SK-N-SH treated with all-trans-retinoic acid at 6 μM for 48 hours (cell line): ENCODE measurements around the gene RORB.

Source experiments
- ARNTL ChIP-seq: fragments of 450-650 bp; formaldehyde crosslinking; IDR thresholded peaks from 2 replicates; pipeline ENCODE4 v1.5.0; 2020; ENCODE audit warnings: low read depth, mild to moderate bottlenecking, moderate library complexity, borderline replicate concordance
- ISL1 ChIP-seq: fragments of 250-450 bp; sonication (Bioruptor Pico); IDR thresholded peaks from 2 replicates; pipeline ENCODE4 v2.1.2; 2022; ENCODE audit warnings: mild to moderate bottlenecking, moderate library complexity
- RARB ChIP-seq: fragments of 250-450 bp; sonication (Bioruptor Pico); IDR thresholded peaks from 2 replicates; pipeline ENCODE4 v1.8.0; 2021; ENCODE audit warnings: mild to moderate bottlenecking, moderate library complexity
- ZFP3 ChIP-seq: fragments of 250-450 bp; sonication (Bioruptor Pico); IDR thresholded peaks from 2 replicates; pipeline ENCODE4 v1.5.0; 2020; ENCODE audit warnings: mild to moderate bottlenecking, moderate library complexity
- ZNF8 ChIP-seq: fragments of 450-650 bp; formaldehyde crosslinking; IDR thresholded peaks from 2 replicates; pipeline ENCODE4 v1.5.0; 2020; ENCODE audit warnings: mild to moderate bottlenecking, moderate library complexity
- TF ChIP-seq, protein P1 (sequence below): fragments of 250-450 bp; sonication (Bioruptor Pico); IDR thresholded peaks from 2 replicates; pipeline ENCODE4 v1.8.0; 2021; ENCODE audit warnings: low read depth, mild to moderate bottlenecking, moderate library complexity, borderline replicate concordance
- TF ChIP-seq, protein P2 (sequence below): fragments of 250-450 bp; sonication (Bioruptor Pico); IDR thresholded peaks from 2 replicates; pipeline ENCODE4 v1.8.0; 2020; ENCODE audit warnings: mild to moderate bottlenecking, moderate library complexity, borderline replicate concordance

DNA sequence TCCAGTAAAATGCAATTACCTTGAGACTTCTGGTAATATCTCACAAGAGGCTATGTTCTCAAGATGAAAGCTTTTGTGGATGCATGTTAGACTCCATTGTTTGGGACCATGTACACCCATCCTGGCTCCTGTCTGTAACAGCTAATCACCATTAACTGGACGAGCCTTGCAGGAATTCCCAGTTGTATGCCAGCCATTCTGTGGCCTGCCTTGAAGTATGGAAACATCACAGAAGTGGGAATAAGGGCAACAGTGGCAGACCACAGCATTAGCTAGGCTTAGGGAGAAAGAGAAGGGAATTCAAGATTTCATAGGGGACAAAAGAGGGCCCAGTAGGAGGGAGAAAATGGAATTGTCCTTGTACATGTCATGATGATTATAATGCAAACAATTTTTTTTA is 79.0 kb downstream of the RORB start:
- TF ChIP-seq, protein P1, sequence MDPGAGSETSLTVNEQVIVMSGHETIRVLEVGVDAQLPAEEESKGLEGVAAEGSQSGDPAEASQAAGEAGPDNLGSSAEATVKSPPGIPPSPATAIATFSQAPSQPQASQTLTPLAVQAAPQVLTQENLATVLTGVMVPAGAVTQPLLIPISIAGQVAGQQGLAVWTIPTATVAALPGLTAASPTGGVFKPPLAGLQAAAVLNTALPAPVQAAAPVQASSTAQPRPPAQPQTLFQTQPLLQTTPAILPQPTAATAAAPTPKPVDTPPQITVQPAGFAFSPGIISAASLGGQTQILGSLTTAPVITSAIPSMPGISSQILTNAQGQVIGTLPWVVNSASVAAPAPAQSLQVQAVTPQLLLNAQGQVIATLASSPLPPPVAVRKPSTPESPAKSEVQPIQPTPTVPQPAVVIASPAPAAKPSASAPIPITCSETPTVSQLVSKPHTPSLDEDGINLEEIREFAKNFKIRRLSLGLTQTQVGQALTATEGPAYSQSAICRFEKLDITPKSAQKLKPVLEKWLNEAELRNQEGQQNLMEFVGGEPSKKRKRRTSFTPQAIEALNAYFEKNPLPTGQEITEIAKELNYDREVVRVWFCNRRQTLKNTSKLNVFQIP (CRISPR knock-in tag) = no peak
- TF ChIP-seq RARB (CRISPR knock-in tag) = no peak
- TF ChIP-seq ISL1 (CRISPR knock-in tag) = no peak
- no peak for TF ChIP-seq ZNF8
- TF ChIP-seq, protein P2, sequence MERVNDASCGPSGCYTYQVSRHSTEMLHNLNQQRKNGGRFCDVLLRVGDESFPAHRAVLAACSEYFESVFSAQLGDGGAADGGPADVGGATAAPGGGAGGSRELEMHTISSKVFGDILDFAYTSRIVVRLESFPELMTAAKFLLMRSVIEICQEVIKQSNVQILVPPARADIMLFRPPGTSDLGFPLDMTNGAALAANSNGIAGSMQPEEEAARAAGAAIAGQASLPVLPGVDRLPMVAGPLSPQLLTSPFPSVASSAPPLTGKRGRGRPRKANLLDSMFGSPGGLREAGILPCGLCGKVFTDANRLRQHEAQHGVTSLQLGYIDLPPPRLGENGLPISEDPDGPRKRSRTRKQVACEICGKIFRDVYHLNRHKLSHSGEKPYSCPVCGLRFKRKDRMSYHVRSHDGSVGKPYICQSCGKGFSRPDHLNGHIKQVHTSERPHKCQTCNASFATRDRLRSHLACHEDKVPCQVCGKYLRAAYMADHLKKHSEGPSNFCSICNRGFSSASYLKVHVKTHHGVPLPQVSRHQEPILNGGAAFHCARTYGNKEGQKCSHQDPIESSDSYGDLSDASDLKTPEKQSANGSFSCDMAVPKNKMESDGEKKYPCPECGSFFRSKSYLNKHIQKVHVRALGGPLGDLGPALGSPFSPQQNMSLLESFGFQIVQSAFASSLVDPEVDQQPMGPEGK (CRISPR knock-in tag) = no peak
- TF ChIP-seq ZFP3 (CRISPR knock-in tag) = no peak
- no peak for TF ChIP-seq ARNTL (CRISPR knock-in tag)
